Measurements from ENCODE around the gene CRISPLD2.

Gene CRISPLD2, protein sequence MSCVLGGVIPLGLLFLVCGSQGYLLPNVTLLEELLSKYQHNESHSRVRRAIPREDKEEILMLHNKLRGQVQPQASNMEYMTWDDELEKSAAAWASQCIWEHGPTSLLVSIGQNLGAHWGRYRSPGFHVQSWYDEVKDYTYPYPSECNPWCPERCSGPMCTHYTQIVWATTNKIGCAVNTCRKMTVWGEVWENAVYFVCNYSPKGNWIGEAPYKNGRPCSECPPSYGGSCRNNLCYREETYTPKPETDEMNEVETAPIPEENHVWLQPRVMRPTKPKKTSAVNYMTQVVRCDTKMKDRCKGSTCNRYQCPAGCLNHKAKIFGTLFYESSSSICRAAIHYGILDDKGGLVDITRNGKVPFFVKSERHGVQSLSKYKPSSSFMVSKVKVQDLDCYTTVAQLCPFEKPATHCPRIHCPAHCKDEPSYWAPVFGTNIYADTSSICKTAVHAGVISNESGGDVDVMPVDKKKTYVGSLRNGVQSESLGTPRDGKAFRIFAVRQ

DNA sequence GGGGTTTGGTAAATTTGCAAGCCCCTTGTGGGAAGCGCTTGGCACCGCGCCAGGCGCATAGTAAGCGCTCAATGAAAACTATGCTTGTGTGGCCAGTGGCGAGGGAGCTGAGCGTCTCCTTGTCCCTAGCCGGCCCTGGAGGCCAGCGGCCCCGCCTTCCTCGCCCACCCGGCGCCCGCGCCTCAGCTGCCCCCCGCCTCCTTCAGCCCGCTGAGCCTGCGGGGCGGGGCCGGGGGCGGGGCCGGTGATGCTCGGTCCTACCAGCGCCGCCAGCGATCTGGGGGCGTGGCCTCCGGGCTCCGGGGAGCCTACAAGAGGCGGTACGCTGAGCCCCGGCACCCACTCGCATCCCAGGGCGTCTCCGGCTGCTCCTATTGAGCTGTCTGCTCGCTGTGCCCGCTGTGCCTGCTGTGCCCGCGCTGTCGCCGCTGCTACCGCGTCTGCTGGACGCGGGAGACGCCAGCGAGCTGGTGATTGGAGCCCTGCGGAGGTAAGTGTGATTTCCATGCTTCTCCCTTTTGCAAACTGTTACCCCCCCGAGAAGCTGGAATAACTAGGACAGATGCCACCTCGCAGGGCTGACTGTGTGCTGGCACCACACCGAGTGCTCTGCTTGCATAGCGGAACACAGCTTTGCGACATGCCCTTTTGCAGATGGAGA lies at the start of gene CRISPLD2:
Gene CRISPLD2, plus strand, starts transcription at position 342 of the 661 bp plus-strand sequence. CDS start 18,511 bp downstream, outside the sequence.
- Mint-ChIP-seq H3K36me3 (no peaks in the 10 kb centered on the region), H3K9me3 (no peaks in the 10 kb centered on the region), H3K27ac (no peak within 1 kb of the TSS), H3K4me1 (peaks cover 8 to 11% of the 10 kb centered on the region in 2 donors), H3K27me3 (peaks cover 50 to 58% of the 10 kb centered on the region in 2 donors), H3K4me3 (peak within 1 kb of the TSS; percentile 77 to 78)
- peak; percentile 95 to 97 for ATAC-seq (replicated peaks)
- DNase-seq: peak; percentile 59

- DNase-seq (no peak), ATAC-seq (replicated peaks) (no peak)
- H3K9me3 Mint-ChIP-seq: no peaks in the 10 kb centered on the region
- H3K4me1 Mint-ChIP-seq: no peaks in the 10 kb centered on the region
- peaks cover 41 to 54% of the 10 kb centered on the region in 2 donors for H3K36me3 Mint-ChIP-seq
- no peaks in the 10 kb centered on the region for H3K27me3 Mint-ChIP-seq
- H3K4me3 Mint-ChIP-seq: no peak overlapping the region
- no peak overlapping the region for H3K27ac Mint-ChIP-seq
Measured at GRCh38 chr16:84773312-84773711, 46.5 kb upstream of the CRISPLD2 start.

GRCh38 chr16:84774810-84775209 lies 45.0 kb upstream of the CRISPLD2 start:
- Mint-ChIP-seq H3K27ac (no peak overlapping the region), H3K4me3 (no peak overlapping the region), H3K36me3 (peaks cover 43 to 55% of the 10 kb centered on the region in 2 donors), H3K9me3 (no peaks in the 10 kb centered on the region), H3K4me1 (no peaks in the 10 kb centered on the region), H3K27me3 (no peaks in the 10 kb centered on the region)
- ATAC-seq (replicated peaks) (no peak), DNase-seq (no peak)

GRCh38 chr16:84775262-84775810 lies 44.4 kb upstream of the CRISPLD2 start:
- Mint-ChIP-seq H3K9me3 (peaks cover 4% of the 10 kb centered on the region in 2 donors), H3K27me3 (no peaks in the 10 kb centered on the region), H3K4me1 (no peaks in the 10 kb centered on the region), H3K27ac (no peak overlapping the region), H3K4me3 (no peak overlapping the region), H3K36me3 (peaks cover 46 to 57% of the 10 kb centered on the region in 2 donors)
- no peak for ATAC-seq (replicated peaks)
- DNase-seq: no peak

- Mint-ChIP-seq H3K9me3 (peaks cover 4 to 5% of the 10 kb centered on the region in 2 donors), H3K27ac (no peak overlapping the region), H3K27me3 (no peaks in the 10 kb centered on the region), H3K4me1 (no peaks in the 10 kb centered on the region), H3K4me3 (no peak overlapping the region), H3K36me3 (peaks cover 45 to 72% of the 10 kb centered on the region in 2 donors)
- DNase-seq (no peak), ATAC-seq (replicated peaks) (no peak)
Measured at GRCh38 chr16:84777435-84777834, 42.4 kb upstream of the CRISPLD2 start.

- no peak for DNase-seq
- no peak for ATAC-seq (replicated peaks)
- Mint-ChIP-seq H3K27ac (no peak overlapping the region), H3K4me3 (no peak overlapping the region), H3K4me1 (no peaks in the 10 kb centered on the region), H3K36me3 (peaks cover 41 to 67% of the 10 kb centered on the region in 2 donors), H3K27me3 (no peaks in the 10 kb centered on the region), H3K9me3 (peaks cover 4 to 5% of the 10 kb centered on the region in 2 donors)
Measured at GRCh38 chr16:84778720-84779119, 41.1 kb upstream of the CRISPLD2 start.

- Mint-ChIP-seq H3K4me1 (no peaks in the 10 kb centered on the region), H3K36me3 (peaks cover 40 to 61% of the 10 kb centered on the region in 2 donors), H3K27me3 (no peaks in the 10 kb centered on the region), H3K27ac (peak overlapping the region; percentile 44), H3K9me3 (peaks cover 4 to 5% of the 10 kb centered on the region in 2 donors), H3K4me3 (no peak overlapping the region)
- no peak for DNase-seq
- ATAC-seq (replicated peaks): no peak
Measured at GRCh38 chr16:84780063-84780462, 39.7 kb upstream of the CRISPLD2 start.

DNA sequence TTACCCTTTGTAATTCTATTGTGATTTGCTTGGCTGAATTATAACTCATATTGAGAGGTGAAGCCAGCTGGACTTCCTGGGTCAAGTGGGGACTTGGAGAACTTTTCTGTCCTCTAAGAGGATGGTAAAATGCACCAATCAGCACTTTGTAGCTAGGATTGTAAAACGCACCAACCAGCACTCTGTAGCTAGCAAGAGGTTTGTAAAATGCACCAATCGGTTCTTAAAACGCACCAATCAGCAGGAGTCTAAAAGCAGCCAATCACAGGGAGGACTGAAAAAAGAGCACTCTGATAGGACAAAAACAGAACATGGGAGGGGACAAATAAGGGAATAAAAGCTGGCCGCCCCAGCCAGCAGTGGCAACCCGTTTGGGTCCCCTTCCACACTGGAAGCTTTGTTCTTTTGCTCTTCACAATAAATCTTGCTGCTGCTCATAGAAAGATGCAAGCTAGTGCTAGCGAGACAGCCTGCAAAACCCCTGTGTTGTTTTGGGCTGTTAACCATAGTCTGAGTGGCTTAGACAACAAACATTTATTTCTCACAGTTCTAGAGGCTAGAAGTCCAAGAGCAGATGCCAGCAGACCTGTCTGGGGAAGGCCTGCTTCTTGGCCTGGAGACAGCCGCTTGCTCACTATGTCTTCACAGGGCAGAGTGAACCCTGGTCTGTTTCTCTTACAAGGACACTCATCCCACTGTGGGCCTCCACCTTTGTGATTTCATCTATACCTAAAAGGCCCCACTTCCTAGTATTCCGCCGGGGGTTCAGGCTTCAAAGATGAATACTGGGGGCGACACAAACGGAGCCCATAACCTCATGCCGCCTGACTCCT lies 39.0 kb upstream of the CRISPLD2 start:
- peaks cover 4 to 5% of the 10 kb centered on the region in 2 donors for H3K9me3 Mint-ChIP-seq
- peak overlapping the region; percentile 47 for H3K27ac Mint-ChIP-seq
- no peaks in the 10 kb centered on the region for H3K4me1 Mint-ChIP-seq
- no peak overlapping the region for H3K4me3 Mint-ChIP-seq
- no peaks in the 10 kb centered on the region for H3K27me3 Mint-ChIP-seq
- peaks cover 38 to 58% of the 10 kb centered on the region in 2 donors for H3K36me3 Mint-ChIP-seq
- ATAC-seq (replicated peaks): no peak
- no peak for DNase-seq

DNA sequence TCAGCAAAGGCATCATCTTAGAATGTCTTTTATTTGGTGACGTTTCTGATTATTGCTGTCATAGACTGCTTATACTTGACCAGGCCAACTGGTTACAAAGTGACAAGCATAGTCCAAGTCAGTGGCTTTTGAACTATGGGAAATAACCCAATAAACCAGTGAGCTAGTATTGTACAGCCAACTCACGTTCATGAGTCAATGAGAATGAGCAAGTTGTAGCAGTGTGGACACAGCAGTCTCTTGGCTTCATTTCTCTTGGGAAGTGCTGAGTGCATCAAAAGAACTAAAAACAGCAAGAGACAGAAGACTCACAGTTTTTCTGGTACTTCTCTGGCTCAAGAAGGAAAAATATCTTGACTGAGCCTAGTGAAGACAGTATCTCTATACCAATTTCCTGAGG lies 36.9 kb upstream of the CRISPLD2 start:
- DNase-seq: no peak
- Mint-ChIP-seq H3K27ac (no peak overlapping the region), H3K4me3 (no peak overlapping the region), H3K4me1 (no peaks in the 10 kb centered on the region), H3K9me3 (peaks cover 4 to 5% of the 10 kb centered on the region in 2 donors), H3K27me3 (no peaks in the 10 kb centered on the region), H3K36me3 (peaks cover 32 to 53% of the 10 kb centered on the region in 2 donors)
- no peak for ATAC-seq (replicated peaks)

GRCh38 chr16:84785843-84786581 lies 33.8 kb upstream of the CRISPLD2 start:
- Mint-ChIP-seq H3K4me1 (no peaks in the 10 kb centered on the region), H3K36me3 (peaks cover 9 to 27% of the 10 kb centered on the region in 2 donors), H3K27ac (no peak overlapping the region), H3K9me3 (no peaks in the 10 kb centered on the region), H3K4me3 (no peak overlapping the region), H3K27me3 (no peaks in the 10 kb centered on the region)
- ATAC-seq (replicated peaks) (no peak), DNase-seq (no peak)

GRCh38 chr16:84786605-84787262 lies 33.1 kb upstream of the CRISPLD2 start:
- DNase-seq (no peak), ATAC-seq (replicated peaks) (no peak)
- Mint-ChIP-seq H3K27ac (no peak overlapping the region), H3K27me3 (no peaks in the 10 kb centered on the region), H3K9me3 (no peaks in the 10 kb centered on the region), H3K36me3 (peaks cover 9 to 22% of the 10 kb centered on the region in 2 donors), H3K4me1 (no peaks in the 10 kb centered on the region), H3K4me3 (no peak overlapping the region)

DNA sequence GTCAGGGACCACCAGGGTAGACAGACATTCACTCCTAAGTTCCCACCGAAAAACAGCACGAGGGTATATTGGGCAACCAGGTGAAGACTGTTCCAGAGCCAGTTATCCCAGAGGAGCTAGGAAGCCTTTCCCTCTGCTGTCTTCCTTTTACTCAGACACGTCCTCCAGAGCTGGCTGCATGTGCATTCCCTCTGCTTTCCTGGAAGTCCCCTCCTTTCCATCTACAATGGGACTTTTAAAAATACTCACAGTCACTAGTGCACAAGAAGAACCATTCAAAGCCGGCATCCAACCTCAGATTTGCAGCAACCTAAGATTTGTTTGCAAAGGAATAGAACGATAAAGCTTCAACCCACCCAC lies 32.5 kb upstream of the CRISPLD2 start:
- Mint-ChIP-seq H3K27me3 (no peaks in the 10 kb centered on the region), H3K4me1 (no peaks in the 10 kb centered on the region), H3K4me3 (no peak overlapping the region), H3K36me3 (peaks cover 9 to 17% of the 10 kb centered on the region in 2 donors), H3K27ac (no peak overlapping the region), H3K9me3 (no peaks in the 10 kb centered on the region)
- DNase-seq (no peak), ATAC-seq (replicated peaks) (no peak)

- H3K4me3 Mint-ChIP-seq: no peak overlapping the region
- no peaks in the 10 kb centered on the region for H3K9me3 Mint-ChIP-seq
- peaks cover 7 to 14% of the 10 kb centered on the region in 2 donors for H3K36me3 Mint-ChIP-seq
- no peak for DNase-seq
- no peak overlapping the region for H3K27ac Mint-ChIP-seq
- peaks cover 0 to 2% of the 10 kb centered on the region in 2 donors for H3K4me1 Mint-ChIP-seq
- no peaks in the 10 kb centered on the region for H3K27me3 Mint-ChIP-seq
- ATAC-seq (replicated peaks): no peak
Measured at GRCh38 chr16:84788920-84789391, 30.8 kb upstream of the CRISPLD2 start.

All from stimulated activated naive B cell treated with anti-CD40 and anti-IgM and Interleukin-4, amounts not matched to agents 10 μg/mL and 1 μg/mL and 100 μg/mL, for 72 hours (primary cell).